ENCODE measurements around the gene MRPS30.
"Not testable (repeated sequence)": the region's sequence is repeated elsewhere in the genome, so short reads cannot be mapped to it uniquely, and the experiment has no call there.

Gene MRPS30

DNA sequence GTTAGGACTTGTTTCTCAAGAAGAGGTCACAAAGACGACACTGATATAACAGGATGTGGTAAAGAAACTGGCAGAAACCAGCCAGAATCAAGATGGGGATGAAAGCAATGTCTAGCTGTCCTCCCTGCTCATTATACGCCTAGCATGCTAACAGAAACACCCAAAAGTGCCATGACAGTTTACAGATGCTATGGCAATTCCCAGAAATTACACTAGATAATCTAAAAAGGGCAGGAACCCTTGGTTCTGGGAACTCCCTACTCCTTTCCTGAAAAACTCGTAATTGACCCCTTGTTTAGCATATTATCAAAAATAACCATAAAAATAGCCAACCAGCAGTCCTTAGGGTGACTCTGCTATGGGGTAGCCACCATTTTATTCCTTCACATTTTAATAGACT lies 10.9 kb upstream of the MRPS30 start:
- Mint-ChIP-seq H3K4me3 (no peak overlapping the region), H3K27me3 (peaks cover 1% of the 10 kb centered on the region), H3K4me1 (ENCODE audit: low read depth) (no peaks in the 10 kb centered on the region), H3K27ac (no peak overlapping the region), H3K36me3 (peaks cover 8% of the 10 kb centered on the region), H3K9me3 (ENCODE audit: low read depth) (peaks cover 18% of the 10 kb centered on the region)

DNA sequence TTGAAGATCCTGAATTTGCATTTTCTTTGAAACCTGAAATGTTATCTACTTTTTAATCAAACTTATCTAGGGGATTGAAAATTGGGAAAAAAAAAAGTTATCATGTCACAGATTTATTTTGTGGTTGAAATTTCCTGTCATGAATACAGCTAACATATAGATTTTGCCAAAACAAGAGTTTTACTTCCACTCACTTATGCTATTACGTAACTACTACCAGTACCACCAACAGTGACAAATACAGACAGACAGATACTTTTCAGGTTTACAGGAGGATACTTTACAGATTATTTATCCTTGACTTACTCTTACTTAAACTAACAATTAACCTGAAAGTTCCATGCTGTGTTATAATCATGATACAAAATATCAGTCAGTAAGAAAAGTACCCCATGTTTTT lies 6.8 kb upstream of the MRPS30 start:
- Mint-ChIP-seq H3K4me1 (ENCODE audit: low read depth) (no peaks in the 10 kb centered on the region), H3K4me3 (no peak overlapping the region), H3K9me3 (ENCODE audit: low read depth) (no peaks in the 10 kb centered on the region)

DNA sequence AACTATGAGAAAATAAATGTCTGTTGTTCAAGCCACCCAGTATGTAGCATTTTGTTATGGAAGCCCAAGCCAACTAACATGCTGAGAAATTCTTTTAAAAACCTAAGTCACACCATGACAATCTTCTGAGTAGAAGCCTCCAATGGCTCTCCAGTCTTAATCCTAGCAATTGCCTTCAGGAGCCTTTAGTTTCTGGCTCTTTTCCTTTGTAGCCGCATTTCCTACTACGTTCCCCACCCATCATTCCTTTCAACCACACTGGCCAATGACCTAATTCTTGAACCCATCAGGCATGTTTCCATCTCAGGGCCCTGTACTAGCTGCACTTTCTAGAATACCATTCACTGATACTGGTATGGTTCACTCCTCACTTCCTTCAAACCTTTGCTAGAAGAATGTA lies 2.1 kb upstream of the MRPS30 start:
- no peak overlapping the region for H3K4me3 Mint-ChIP-seq
- peaks cover 6% of the 10 kb centered on the region for H3K36me3 Mint-ChIP-seq
- no peak overlapping the region for H3K27ac Mint-ChIP-seq
- H3K4me1 Mint-ChIP-seq (ENCODE audit: low read depth), result peaks cover 21% of the 10 kb centered on the region
- peaks cover 2% of the 10 kb centered on the region for H3K27me3 Mint-ChIP-seq
- no peaks in the 10 kb centered on the region for H3K9me3 Mint-ChIP-seq (ENCODE audit: low read depth)

More for the DNA sequence above, 6.8 kb upstream of the MRPS30 start:
- Mint-ChIP-seq H3K36me3 (no peaks in the 10 kb centered on the region), H3K27me3 (peaks cover 2% of the 10 kb centered on the region), H3K27ac (no peak overlapping the region)

DNA sequence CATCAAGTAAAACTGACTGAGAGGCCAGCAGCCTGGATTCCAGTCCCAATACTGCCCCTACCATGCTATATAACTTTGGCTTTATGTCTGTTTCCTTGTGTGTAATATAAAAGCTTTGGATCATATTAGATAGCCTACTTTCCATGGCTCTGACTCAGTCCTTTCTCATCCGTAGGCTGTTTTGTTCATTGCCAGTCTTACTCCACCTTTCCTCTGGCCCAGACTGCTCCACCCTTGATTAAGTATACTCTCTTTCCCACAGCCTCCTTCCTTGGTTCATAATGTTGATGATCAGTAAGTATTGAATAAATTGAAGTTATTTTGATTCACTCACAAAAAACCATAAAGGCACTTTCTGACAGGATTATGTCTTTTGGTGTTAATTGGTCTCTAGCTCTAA lies 1.5 kb upstream of the MRPS30 start:
- H3K36me3 Mint-ChIP-seq, result peaks cover 6% of the 10 kb centered on the region
- H3K4me1 Mint-ChIP-seq (ENCODE audit: low read depth), result peaks cover 28% of the 10 kb centered on the region
- no peaks in the 10 kb centered on the region for H3K9me3 Mint-ChIP-seq (ENCODE audit: low read depth)
- H3K27me3 Mint-ChIP-seq, result peaks cover 2% of the 10 kb centered on the region
- H3K4me3 Mint-ChIP-seq, result no peak overlapping the region
- H3K27ac Mint-ChIP-seq, result no peak overlapping the region

DNA sequence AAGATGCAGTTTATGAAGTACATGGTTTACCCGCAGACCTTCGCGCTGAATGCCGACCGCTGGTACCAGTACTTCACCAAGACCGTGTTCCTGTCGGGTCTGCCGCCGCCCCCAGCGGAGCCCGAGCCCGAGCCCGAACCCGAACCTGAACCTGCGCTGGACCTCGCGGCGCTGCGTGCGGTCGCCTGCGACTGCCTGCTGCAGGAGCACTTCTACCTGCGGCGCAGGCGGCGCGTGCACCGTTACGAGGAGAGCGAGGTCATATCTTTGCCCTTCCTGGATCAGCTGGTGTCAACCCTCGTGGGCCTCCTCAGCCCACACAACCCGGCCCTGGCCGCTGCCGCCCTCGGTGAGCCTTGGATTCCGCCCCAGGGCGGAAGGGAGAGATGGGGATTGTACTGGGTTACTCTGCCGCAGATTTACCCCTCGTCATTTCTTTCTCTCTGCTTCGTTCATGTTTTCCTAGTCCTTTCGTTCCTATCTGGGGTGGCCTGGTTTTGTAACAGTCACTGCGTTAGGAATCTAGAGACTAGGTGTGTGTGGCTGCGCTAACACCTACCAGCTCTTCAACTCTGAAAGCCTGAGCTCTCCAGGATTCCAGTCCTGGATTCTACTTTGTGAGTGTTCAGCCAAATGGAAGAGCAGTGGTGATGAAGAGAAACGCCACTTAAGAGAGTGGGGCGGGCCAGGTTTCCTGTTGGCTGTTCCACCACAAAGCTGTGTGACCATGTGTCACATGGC lies 638 bp downstream of the MRPS30 start:
- H3K9me3 Mint-ChIP-seq (ENCODE audit: low read depth), result no peaks in the 10 kb centered on the region
- peaks cover 33% of the 10 kb centered on the region for H3K4me1 Mint-ChIP-seq (ENCODE audit: low read depth)
- H3K36me3 Mint-ChIP-seq, result peaks cover 7% of the 10 kb centered on the region
- H3K27ac Mint-ChIP-seq, result peak overlapping the region; percentile 98
- peak overlapping the region; percentile 99 for H3K4me3 Mint-ChIP-seq
- peaks cover 2% of the 10 kb centered on the region for H3K27me3 Mint-ChIP-seq

DNA sequence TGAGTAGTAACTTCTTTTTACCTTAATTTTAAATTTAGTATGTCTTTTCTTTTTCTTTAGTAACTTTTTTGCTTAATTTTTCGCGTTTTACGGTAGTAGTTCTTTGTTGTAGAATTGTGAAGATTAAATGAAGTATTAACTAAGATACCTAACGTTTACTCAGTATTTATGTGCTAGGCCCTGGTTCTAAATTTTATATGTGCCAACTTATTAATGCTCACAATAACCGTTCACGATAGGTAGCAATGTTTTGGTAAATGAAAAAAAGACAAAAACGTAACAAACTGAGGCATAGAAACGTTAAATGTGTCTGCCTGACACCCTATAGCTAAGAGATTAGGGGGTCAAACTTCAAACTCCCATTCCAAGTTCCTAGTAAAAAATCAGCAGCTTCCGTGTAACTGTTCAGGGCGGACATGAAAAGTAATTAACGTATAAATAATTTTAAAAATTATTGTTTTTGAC lies 1.2 kb downstream of the MRPS30 start:
- Mint-ChIP-seq H3K36me3 (peaks cover 9% of the 10 kb centered on the region), H3K27me3 (peaks cover 1% of the 10 kb centered on the region), H3K9me3 (ENCODE audit: low read depth) (no peaks in the 10 kb centered on the region), H3K4me3 (peak overlapping the region; percentile 99), H3K27ac (peak overlapping the region; percentile 98), H3K4me1 (ENCODE audit: low read depth) (peaks cover 37% of the 10 kb centered on the region)

DNA sequence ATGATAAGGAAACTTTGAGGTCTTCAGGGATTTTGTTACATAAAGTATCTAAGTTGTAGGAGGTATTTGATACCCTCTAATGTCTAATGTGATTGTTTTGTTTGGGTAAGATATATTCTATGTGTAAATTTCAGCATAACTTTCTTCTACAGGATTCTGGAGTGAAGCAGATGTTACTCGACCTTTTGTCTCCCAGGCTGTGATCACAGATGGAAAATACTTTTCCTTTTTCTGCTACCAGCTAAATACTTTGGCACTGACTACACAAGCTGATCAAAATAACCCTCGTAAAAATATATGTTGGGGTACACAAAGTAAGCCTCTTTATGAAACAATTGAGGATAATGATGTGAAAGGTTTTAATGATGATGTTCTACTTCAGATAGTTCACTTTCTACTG lies 6.0 kb downstream of the MRPS30 start:
- no peak overlapping the region for H3K27ac Mint-ChIP-seq
- H3K36me3 Mint-ChIP-seq, result peaks cover 11% of the 10 kb centered on the region
- no peak overlapping the region for H3K4me3 Mint-ChIP-seq

DNA sequence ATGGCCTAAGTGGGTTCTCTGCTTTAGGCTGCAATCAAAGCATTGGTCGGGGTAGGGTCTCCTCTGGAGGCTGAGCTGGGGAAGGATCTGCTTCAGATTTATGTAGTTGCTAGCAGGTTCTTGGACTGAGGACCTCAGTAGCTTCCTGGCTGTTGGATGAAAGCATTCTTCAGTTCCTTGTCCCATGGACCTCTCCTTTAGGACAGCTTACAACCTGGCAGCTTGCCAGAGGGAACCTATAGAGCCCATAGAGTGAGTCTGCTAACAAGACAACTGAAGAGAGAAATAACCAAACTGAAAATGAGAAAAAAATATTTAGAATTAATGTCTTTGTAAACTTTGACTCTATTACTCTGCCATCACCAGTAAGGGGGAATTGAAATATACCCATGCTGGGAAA lies 12.4 kb downstream of the MRPS30 start:
- no peak overlapping the region for H3K4me3 Mint-ChIP-seq
- H3K9me3 Mint-ChIP-seq (ENCODE audit: low read depth), result no peaks in the 10 kb centered on the region
- H3K4me1 Mint-ChIP-seq (ENCODE audit: low read depth), result peaks cover 9% of the 10 kb centered on the region
- peaks cover 9% of the 10 kb centered on the region for H3K36me3 Mint-ChIP-seq
- H3K27me3 Mint-ChIP-seq, result no peaks in the 10 kb centered on the region
- no peak overlapping the region for H3K27ac Mint-ChIP-seq

More for the DNA sequence above, 6.0 kb downstream of the MRPS30 start:
- Mint-ChIP-seq H3K4me1 (ENCODE audit: low read depth) (peaks cover 38% of the 10 kb centered on the region), H3K9me3 (ENCODE audit: low read depth) (no peaks in the 10 kb centered on the region), H3K27me3 (no peaks in the 10 kb centered on the region)

DNA sequence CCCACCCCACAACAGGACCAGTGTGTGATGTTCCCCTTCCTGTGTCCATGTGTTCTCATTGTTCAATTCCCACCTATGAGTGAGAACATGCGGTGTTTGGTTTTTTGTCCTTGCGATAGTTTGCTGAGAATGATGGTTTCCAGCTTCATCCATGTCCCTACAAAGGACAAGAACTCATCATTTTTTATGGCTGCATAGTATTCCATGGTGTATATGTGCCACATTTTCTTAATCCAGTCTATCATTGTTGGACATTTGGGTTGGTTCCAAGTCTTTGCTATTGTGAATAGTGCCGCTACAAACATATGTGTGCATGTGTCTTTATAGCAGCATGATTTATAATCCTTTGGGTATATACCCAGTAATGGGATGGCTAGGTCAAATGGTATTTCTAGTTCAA lies 15.9 kb downstream of the MRPS30 start:
- Mint-ChIP-seq H3K36me3 (peaks cover 17% of the 10 kb centered on the region), H3K4me1 (ENCODE audit: low read depth) (peaks cover 18% of the 10 kb centered on the region)
- H3K27me3 Mint-ChIP-seq; H3K27ac Mint-ChIP-seq; H3K9me3 Mint-ChIP-seq (ENCODE audit: low read depth); H3K4me3 Mint-ChIP-seq: not testable (repeated sequence)

DNA sequence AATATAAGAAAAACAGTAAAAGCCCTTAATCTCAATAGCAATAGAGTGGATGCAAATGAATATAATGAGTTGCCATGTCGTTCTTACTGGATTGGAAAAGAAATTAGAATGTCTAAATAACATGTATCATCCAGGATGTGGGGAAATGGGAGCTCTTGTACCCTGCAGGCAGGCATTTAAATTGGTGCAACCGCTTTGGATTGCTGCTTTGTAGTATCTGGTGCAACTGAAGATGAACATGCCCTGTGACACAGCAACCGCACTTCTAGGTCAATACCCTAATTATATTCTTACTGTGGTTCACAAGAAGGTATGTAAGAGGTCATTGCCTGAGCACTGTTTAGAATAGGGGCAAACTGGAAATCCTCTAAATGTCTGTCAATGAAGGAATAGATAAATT lies 18.9 kb downstream of the MRPS30 start:
- no peaks in the 10 kb centered on the region for H3K9me3 Mint-ChIP-seq (ENCODE audit: low read depth)
- H3K27me3 Mint-ChIP-seq, result no peaks in the 10 kb centered on the region
- H3K4me3 Mint-ChIP-seq, result no peak overlapping the region
- H3K4me1 Mint-ChIP-seq (ENCODE audit: low read depth), result peaks cover 12% of the 10 kb centered on the region
- H3K36me3 Mint-ChIP-seq, result peaks cover 24% of the 10 kb centered on the region
- H3K27ac Mint-ChIP-seq, result no peak overlapping the region

DNA sequence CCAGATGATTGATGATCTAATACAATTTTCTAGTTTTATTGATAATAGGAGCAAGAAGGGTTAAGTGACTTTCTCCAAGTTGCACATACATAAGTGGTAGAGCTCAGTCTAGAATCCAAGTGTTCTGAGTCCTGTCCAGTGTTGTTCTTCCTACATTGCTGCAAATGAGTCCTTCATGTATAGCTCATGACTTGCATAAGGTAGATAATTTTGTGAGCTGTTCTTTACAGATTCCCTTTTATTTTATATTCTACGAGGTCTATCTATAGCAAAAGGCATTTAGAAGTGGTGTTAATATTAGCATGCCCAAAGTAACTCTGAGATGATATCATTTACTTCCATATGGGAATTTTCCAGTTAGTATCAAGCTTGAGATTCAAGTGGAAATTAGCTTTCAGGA lies 20.0 kb downstream of the MRPS30 start:
- Mint-ChIP-seq H3K27ac (no peak overlapping the region), H3K4me1 (ENCODE audit: low read depth) (peaks cover 11% of the 10 kb centered on the region), H3K27me3 (no peaks in the 10 kb centered on the region), H3K9me3 (ENCODE audit: low read depth) (no peaks in the 10 kb centered on the region), H3K36me3 (peaks cover 23% of the 10 kb centered on the region), H3K4me3 (no peak overlapping the region)

DNA sequence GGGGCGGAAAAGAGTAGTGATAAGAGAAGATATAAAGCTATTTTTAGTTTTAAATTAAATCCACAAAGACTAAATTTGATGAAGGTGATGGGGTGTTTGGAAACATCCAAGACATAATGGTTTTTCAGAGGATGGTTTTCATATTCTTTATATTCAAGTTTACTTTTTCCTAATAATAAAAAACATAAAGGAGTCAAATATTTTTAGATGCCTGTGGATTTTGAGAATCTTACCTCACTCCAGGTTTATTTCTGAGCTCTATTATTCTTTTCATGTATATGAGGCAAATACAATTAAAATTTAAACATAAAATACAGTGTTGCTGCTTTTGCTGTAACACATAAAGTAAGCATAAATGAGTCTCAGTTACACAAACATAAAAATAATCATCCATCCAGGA lies 22.2 kb downstream of the MRPS30 start:
- Mint-ChIP-seq H3K9me3 (ENCODE audit: low read depth) (no peaks in the 10 kb centered on the region), H3K27me3 (no peaks in the 10 kb centered on the region), H3K27ac (no peak overlapping the region), H3K36me3 (peaks cover 26% of the 10 kb centered on the region), H3K4me1 (ENCODE audit: low read depth) (peaks cover 11% of the 10 kb centered on the region), H3K4me3 (no peak overlapping the region)

DNA sequence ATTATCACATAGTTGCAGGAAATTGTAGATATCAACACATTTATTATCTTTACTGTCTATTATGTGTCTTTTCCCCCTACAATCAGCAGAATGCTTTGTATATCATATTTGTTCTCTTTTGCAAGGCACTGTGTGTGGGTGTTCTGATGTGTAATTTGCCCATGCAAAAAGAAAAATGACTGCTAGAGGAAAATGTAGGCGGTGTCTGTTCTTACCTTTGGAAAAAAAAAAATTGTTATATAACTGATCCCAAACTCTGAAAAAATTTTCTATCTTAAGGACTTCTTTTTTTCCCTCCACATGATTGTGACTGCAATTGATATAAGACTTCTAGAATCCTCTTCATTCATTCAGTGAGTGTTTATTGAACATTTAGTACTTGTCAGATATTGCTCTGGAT lies 24.5 kb downstream of the MRPS30 start:
- Mint-ChIP-seq H3K4me3 (no peak overlapping the region), H3K9me3 (ENCODE audit: low read depth) (peaks cover 2% of the 10 kb centered on the region), H3K27me3 (no peaks in the 10 kb centered on the region), H3K36me3 (peaks cover 26% of the 10 kb centered on the region), H3K4me1 (ENCODE audit: low read depth) (no peaks in the 10 kb centered on the region), H3K27ac (no peak overlapping the region)

DNA sequence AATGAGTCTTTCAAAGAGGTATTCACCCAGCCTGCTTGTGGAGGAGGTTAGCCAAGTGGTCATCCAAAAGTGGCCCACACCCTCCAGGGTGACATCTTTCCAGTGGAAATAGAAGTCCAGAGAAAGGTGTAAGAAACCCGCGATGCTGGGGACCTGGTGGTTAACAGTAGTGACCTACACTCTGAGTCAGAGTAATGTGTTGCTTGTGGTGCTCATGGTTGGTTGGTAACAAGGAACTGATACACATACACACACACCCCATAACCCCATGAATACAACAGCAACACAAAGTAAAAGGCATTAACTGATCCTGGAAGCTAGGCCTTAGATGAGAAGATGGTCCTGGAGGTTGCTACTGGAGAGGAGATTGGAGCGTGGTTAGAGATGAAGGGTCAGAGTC lies 26.9 kb downstream of the MRPS30 start:
- Mint-ChIP-seq H3K9me3 (ENCODE audit: low read depth) (peaks cover 8% of the 10 kb centered on the region), H3K4me1 (ENCODE audit: low read depth) (no peaks in the 10 kb centered on the region), H3K27ac (no peak overlapping the region), H3K27me3 (no peaks in the 10 kb centered on the region), H3K36me3 (peaks cover 25% of the 10 kb centered on the region), H3K4me3 (no peak overlapping the region)

DNA sequence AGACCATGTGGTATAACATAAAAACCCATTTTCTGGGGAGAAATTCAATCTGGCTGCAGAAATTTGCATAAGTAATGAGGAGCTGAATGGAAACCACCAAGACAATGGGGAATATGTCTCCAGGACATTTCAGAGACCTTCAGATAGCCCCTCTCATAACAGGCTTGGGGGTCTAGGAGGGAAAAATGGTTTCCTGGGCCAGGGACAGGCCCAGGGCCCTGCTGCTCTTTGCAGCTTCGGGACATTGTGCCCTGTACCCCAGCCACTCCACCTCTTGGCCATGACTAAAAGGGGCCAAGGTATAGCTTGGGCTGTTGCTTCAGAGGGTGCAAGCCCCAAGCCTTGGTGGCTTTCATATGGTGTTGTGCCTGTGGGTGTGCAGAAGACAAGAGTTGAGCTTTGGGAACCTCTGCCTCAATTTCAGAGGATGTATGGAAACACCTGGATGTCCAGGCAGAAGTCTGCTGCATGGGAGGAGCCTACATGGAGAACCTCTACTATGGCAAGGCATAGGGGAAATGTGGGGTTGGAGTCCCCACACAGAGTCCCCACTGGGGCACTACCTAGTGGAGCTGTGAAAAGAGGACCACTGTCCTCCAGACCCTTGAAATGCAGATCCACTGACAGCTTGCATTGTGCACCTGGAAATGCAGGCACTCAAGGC lies 30.4 kb downstream of the MRPS30 start:
- peaks cover 8% of the 10 kb centered on the region for H3K9me3 Mint-ChIP-seq (ENCODE audit: low read depth)
- H3K4me1 Mint-ChIP-seq (ENCODE audit: low read depth), result no peaks in the 10 kb centered on the region
- H3K27me3 Mint-ChIP-seq, result no peaks in the 10 kb centered on the region
- H3K36me3 Mint-ChIP-seq, result peaks cover 18% of the 10 kb centered on the region
- H3K4me3 Mint-ChIP-seq, result no peak overlapping the region
- no peak overlapping the region for H3K27ac Mint-ChIP-seq
